T47D (cell line): Measurements from ENCODE around the gene GPR18.
"Not testable (repeated sequence)": the region's sequence is repeated elsewhere in the genome, so short reads cannot be mapped to it uniquely, and the experiment has no call there.

Experiments used
- DNase-seq, 2 experiments: peaks; one replicate each; pipeline versions ENCODE4 v3.0.0 to v3.0.0-alpha.2; 2011 to 2012; ENCODE audit warnings: low read depth in 1 of 2, low spot score in 1 of 2
- JUND ChIP-seq: IDR thresholded peaks from 2 replicates; pipeline ENCODE4 v1.6.1; 2012; ENCODE audit warnings: low read depth
- in situ Hi-C: cut with HindIII; loops from 2 replicates; pipeline ENCODE4 v1.10.0; 2016; ENCODE audit warnings: low sequenced_read_pairs, low pct_unique_long_range_greater_than_20kb

GPR18 gene

GRCh38 chr13:99217461-99218110 lies 40.6 kb downstream of the GPR18 start:
- no peak for DNase-seq
- no peak for TF ChIP-seq JUND
- in situ Hi-C loops: no loop called here

GRCh38 chr13:99215184-99215830 lies 42.9 kb downstream of the GPR18 start:
- in situ Hi-C loops: no loop called here
- TF ChIP-seq JUND: no peak
- no peak for DNase-seq

GRCh38 chr13:99214731-99215130 lies 43.4 kb downstream of the GPR18 start:
- no peak for DNase-seq
- in situ Hi-C loops: no loop called here

GRCh38 chr13:99214232-99214631 lies 43.9 kb downstream of the GPR18 start:
- TF ChIP-seq JUND: no peak
- in situ Hi-C loops: no loop called here
- no peak for DNase-seq

More at GRCh38 chr13:99214731-99215130, 43.4 kb downstream of the GPR18 start:
- TF ChIP-seq JUND: no peak

- in situ Hi-C loops: no loop called here
- no peak for DNase-seq
- no peak for TF ChIP-seq JUND
Measured at GRCh38 chr13:99211421-99212035, 46.7 kb downstream of the GPR18 start.

- DNase-seq, in situ Hi-C loops: not testable (repeated sequence)
Measured at GRCh38 chr13:99210627-99211026, 47.6 kb downstream of the GPR18 start.

- no peak for DNase-seq
- no peak for TF ChIP-seq JUND
- in situ Hi-C loops: no loop called here
Measured at GRCh38 chr13:99208845-99209527, 49.2 kb downstream of the GPR18 start.

- no peak for DNase-seq
- no peak for TF ChIP-seq JUND
- in situ Hi-C loops: no loop called here
Measured at GRCh38 chr13:99208185-99208584, 50.0 kb downstream of the GPR18 start.

- in situ Hi-C loops: no loop called here
- no peak for TF ChIP-seq JUND
- no peak for DNase-seq
Measured at GRCh38 chr13:99207511-99207910, 50.7 kb downstream of the GPR18 start.

GRCh38 chr13:99206873-99207272 lies 51.3 kb downstream of the GPR18 start:
- no peak for TF ChIP-seq JUND
- in situ Hi-C loops: no loop called here
- no peak for DNase-seq

GRCh38 chr13:99206226-99206625 lies 52.0 kb downstream of the GPR18 start:
- DNase-seq: no peak
- in situ Hi-C loops: no loop called here
- no peak for TF ChIP-seq JUND

- in situ Hi-C loops: no loop called here
- no peak for TF ChIP-seq JUND
- DNase-seq: no peak
Measured at GRCh38 chr13:99205621-99206220, 52.5 kb downstream of the GPR18 start.
